OCI-LY7 (cell line): Measurements from ENCODE around the gene ENAH. TPM values are rescaled to one million over a fixed set of nuclear protein-coding genes. Genes with fewer than 3 reads are reported as not detected.

Source experiments
- BruUV-seq: library from RNA; stranded (reverse); fragments of 400-500 nt; replicated peaks from 2 replicates; lab custom pipeline; 2021; lab: Mats Ljungman, UMichigan
- CTCF ChIA-PET: fragments of 300-600 bp; sonication (Branson Sonifier 250); formaldehyde crosslinking; loops from one replicate; lab custom pipeline; 2022; ENCODE audit warnings: antibody characterized with exemption; ENCODE audit not compliant: unreplicated experiment; lab: Charles Lee
- POLR2A ChIA-PET: fragments of 300-600 bp; sonication (Branson Sonifier 250); formaldehyde crosslinking; loops from one replicate; lab custom pipeline; 2022; ENCODE audit warnings: antibody characterized with exemption; lab: Charles Lee
- DNase-seq: peaks from one replicate; pipeline ENCODE4 v3.0.0-alpha.2; 2015; ENCODE audit warnings: low spot score
- H2AFZ ChIP-seq: fragments of 200-600 bp; sonication (generic), shearing (Covaris generic); 2 replicates; pipeline ENCODE4 v1.6.1; 2014; ENCODE audit warnings: mild to moderate bottlenecking, antibody characterized with exemption, low read length, moderate library complexity
- H3K27ac ChIP-seq: fragments of 200-600 bp; sonication (generic); 2 replicates; pipeline ENCODE4 v1.5.1; 2014; ENCODE audit warnings: mixed run types, low read depth, mild to moderate bottlenecking, moderate library complexity, low read length, inconsistent platforms; ENCODE audit not compliant: poor library complexity, severe bottlenecking
- H3K36me3 ChIP-seq: fragments of 200-600 bp; sonication (generic); 2 replicates; pipeline ENCODE4 v1.6.1; 2014; ENCODE audit warnings: mild to moderate bottlenecking, antibody characterized with exemption, low read length, moderate library complexity, mixed read lengths; ENCODE audit not compliant: insufficient read depth
- H3K4me1 ChIP-seq: fragments of 200-600 bp; sonication (generic); 2 replicates; pipeline ENCODE4 v1.5.1; 2014; ENCODE audit warnings: mild to moderate bottlenecking, low read length; ENCODE audit not compliant: insufficient read depth, poor library complexity, severe bottlenecking
- H3K4me2 ChIP-seq: fragments of 200-600 bp; sonication (generic); 2 replicates; pipeline ENCODE4 v1.6.1; 2014; ENCODE audit warnings: mild to moderate bottlenecking, low read length
- H3K4me3 ChIP-seq: fragments of 200-600 bp; sonication (generic); 2 replicates; pipeline ENCODE4 v1.5.1; 2014; ENCODE audit warnings: mild to moderate bottlenecking, low read depth, low read length; ENCODE audit not compliant: poor library complexity, severe bottlenecking
- H3K79me2 ChIP-seq: fragments of 200-600 bp; sonication (generic); 2 replicates; pipeline ENCODE4 v1.6.1; 2016; ENCODE audit warnings: low read depth, mild to moderate bottlenecking, low read length, moderate library complexity, mixed read lengths; ENCODE audit not compliant: insufficient read depth
- H3K9me2 ChIP-seq: fragments of 200-600 bp; sonication (generic); 2 replicates; pipeline ENCODE4 v1.6.1; 2016; ENCODE audit warnings: mild to moderate bottlenecking, low read length, mixed read lengths; ENCODE audit not compliant: insufficient read depth
- H3K9me3 ChIP-seq: fragments of 200-600 bp; sonication (generic); 2 replicates; pipeline ENCODE4 v1.6.1; 2014; ENCODE audit warnings: mild to moderate bottlenecking, mixed run types, low read length, mixed read lengths
- H4K20me1 ChIP-seq: fragments of 200-600 bp; sonication (generic); 2 replicates; pipeline ENCODE4 v1.6.1; 2014; ENCODE audit warnings: mild to moderate bottlenecking, antibody characterized with exemption, low read length, moderate library complexity, mixed read lengths; ENCODE audit not compliant: insufficient read depth
- CTCF ChIP-seq: fragments of 200-600 bp; sonication (generic); conservative IDR thresholded peaks from 2 replicates; pipeline ENCODE4 v1.5.1; 2014; ENCODE audit warnings: mild to moderate bottlenecking, antibody characterized with exemption, low read length, moderate library complexity, mixed read lengths
- EZH2phosphoT487 ChIP-seq: fragments of 200-600 bp; sonication (generic); IDR thresholded peaks from 2 replicates; pipeline ENCODE4 v1.6.1; 2018; ENCODE audit warnings: low read depth, borderline replicate concordance, mild to moderate bottlenecking, mixed run types, antibody characterized with exemption, low read length, moderate library complexity, mixed read lengths
- intact Hi-C: fragments of 100-400 bp; cut with micrococcal nuclease; formaldehyde crosslinking; loops from one replicate; pipeline ENCODE4 v1.10.0; 2022; ENCODE audit not compliant: unreplicated experiment
- total RNA-seq, 2 experiments: library from RNA; depleted of rRNA in 1 of 2; stranded (reverse); fragments of >200 nt in 1 of 2; shearing (Covaris generic) in 1 of 2; gene quantifications; 2 replicates each; pipeline ENCODE4 v1.2.3, GENCODE V29; 2014 to 2022

The ENAH gene
- total RNA-seq, 2 experiments from 2014 or later = 4.6 to 18.1 TPM

- peak; percentile 47 for DNase-seq
- Histone ChIP-seq H2AFZ (peak overlapping the region; percentile 73; the same call in 1 of the 2 replicates), H3K27ac (no peak overlapping the region), H4K20me1 (no peaks in the 10 kb centered on the region), H3K9me2 (no peaks in the 10 kb centered on the region), H3K4me2 (peak overlapping the region; percentile 11), H3K9me3 (no peaks in the 10 kb centered on the region), H3K4me1 (peaks cover 15% of the 10 kb centered on the region), H3K79me2 (no peaks in the 10 kb centered on the region), H3K4me3 (no peak overlapping the region), H3K36me3 (no peaks in the 10 kb centered on the region)
- no TSS peak for BruUV-seq
- TF ChIP-seq CTCF (no peak), EZH2phosphoT487 (no peak)
- intact Hi-C loops = no loop called here
- CTCF ChIA-PET = interaction anchor here (1.0 kb wide), 1 partner anchor 27 kb away, joined by 4 read pairs; no protein-coding TSS in a partner anchor
- POLR2A ChIA-PET = interaction anchor here (0.6 to 1.8 kb wide), 5 partner anchors 8 to 60 kb away, joined by 3 to 17 read pairs (median 4); no protein-coding TSS in a partner anchor
Observed at GRCh38 chr1:225453797-225454648, 198.9 kb downstream of the ENAH start.

- H2AFZ ChIP-seq = no peak overlapping the region
- no peak for DNase-seq
- ChIA-PET CTCF (no interaction called here), POLR2A (interaction anchor here (1.1 to 1.2 kb wide), 2 partner anchors 9 to 24 kb away, joined by 3 to 4 read pairs; partner anchors contain the start of gene LBR)
- no TSS peak for BruUV-seq
- H3K36me3 ChIP-seq = no peaks in the 10 kb centered on the region
- no peaks in the 10 kb centered on the region for H3K79me2 ChIP-seq
- TF ChIP-seq EZH2phosphoT487 (no peak), CTCF (no peak)
- no peak overlapping the region for H3K4me3 ChIP-seq
- H3K27ac ChIP-seq = no peak overlapping the region
- H3K9me3 ChIP-seq = no peaks in the 10 kb centered on the region
- no peaks in the 10 kb centered on the region for H4K20me1 ChIP-seq
- H3K4me1 ChIP-seq = peaks cover 23% of the 10 kb centered on the region
- intact Hi-C loops = no loop called here
- no peak overlapping the region for H3K4me2 ChIP-seq
- no peaks in the 10 kb centered on the region for H3K9me2 ChIP-seq
Observed at GRCh38 chr1:225451840-225452515, 200.9 kb downstream of the ENAH start.
